Omental fat pad (tissue), 4 donors: Measurements from ENCODE around the gene DMXL2. TPM values are rescaled to one million over a fixed set of nuclear protein-coding genes. Genes with fewer than 3 reads are reported as not detected.
A peak's percentile ranks its signal among the peaks of the same experiment; 100 is the strongest.

Experiments used
- ATAC-seq: fragments of 150-250 bp; one replicate; pipeline ENCODE4 v1.9.1; 2016; ENCODE audit warnings: mild to moderate bottlenecking, moderate library complexity; ENCODE audit not compliant: low FRiP score
- DNase-seq: peaks from one replicate; pipeline ENCODE4 v3.0.0-alpha.2; 2019; ENCODE audit warnings: low spot score
- total RNA-seq, 4 donors: library from RNA; depleted of rRNA; stranded (reverse); fragments of >200 nt; gene quantifications; one replicate each; pipeline ENCODE4 v1.1.0, GENCODE V29; 2016
- TF ChIP-seq, protein P1 (sequence below), 3 donors: fragments of 450-650 bp; IDR thresholded peaks; one replicate each; pipeline ENCODE4 v1.5.1; 2016 to 2017; ENCODE audit warnings: antibody characterized with exemption in 3 of 3, mild to moderate bottlenecking in 3 of 3, moderate library complexity in 2 of 3

DMXL2 gene
- total RNA-seq, 4 donors from 2014 or later, result 47.5 to 77.2 (median 54.5) TPM

DNA sequence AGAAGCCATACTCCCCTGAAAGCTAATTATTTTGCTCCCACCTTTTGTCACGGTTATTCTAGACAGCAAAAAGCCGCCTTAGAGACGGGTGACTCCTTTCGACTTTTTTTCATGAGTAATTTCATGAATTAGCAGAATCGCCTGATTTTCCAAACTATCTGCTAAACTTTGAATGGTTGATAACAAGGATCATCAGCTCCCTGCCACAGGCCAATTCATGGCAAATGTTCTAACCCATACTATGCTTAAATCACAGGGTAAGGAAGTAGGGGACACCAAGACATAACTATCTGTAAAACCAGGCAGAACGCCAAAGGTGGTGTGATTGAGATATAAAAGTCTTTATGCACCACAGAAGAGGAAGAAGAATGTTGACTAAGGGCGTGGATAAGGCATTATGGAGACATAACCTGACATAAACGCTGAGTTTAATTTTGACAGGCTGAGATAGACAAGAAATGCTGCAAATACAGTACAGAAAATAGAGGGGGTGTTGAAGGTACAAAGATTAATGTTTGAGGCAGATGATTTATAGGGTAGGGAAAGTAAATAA, 891 bp upstream of the DMXL2 start:
- no peak for ATAC-seq
- TF ChIP-seq, protein P1, sequence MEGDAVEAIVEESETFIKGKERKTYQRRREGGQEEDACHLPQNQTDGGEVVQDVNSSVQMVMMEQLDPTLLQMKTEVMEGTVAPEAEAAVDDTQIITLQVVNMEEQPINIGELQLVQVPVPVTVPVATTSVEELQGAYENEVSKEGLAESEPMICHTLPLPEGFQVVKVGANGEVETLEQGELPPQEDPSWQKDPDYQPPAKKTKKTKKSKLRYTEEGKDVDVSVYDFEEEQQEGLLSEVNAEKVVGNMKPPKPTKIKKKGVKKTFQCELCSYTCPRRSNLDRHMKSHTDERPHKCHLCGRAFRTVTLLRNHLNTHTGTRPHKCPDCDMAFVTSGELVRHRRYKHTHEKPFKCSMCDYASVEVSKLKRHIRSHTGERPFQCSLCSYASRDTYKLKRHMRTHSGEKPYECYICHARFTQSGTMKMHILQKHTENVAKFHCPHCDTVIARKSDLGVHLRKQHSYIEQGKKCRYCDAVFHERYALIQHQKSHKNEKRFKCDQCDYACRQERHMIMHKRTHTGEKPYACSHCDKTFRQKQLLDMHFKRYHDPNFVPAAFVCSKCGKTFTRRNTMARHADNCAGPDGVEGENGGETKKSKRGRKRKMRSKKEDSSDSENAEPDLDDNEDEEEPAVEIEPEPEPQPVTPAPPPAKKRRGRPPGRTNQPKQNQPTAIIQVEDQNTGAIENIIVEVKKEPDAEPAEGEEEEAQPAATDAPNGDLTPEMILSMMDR (IDR thresholded peaks at IDR 0.05), result no peak
- DNase-seq, result no peak

- TF ChIP-seq, protein P1 (IDR thresholded peaks at IDR 0.05), result no peak
- ATAC-seq, result peak; percentile 67
- DNase-seq, result no peak
Measured at GRCh38 chr15:51621936-51622603, 501 bp downstream of the DMXL2 start.

- no peak for ATAC-seq
- DNase-seq, result no peak
- TF ChIP-seq, protein P1 (IDR thresholded peaks at IDR 0.05), result no peak
Measured at GRCh38 chr15:51621155-51621765, 1.3 kb downstream of the DMXL2 start.

GRCh38 chr15:51620641-51621040, 1.9 kb downstream of the DMXL2 start:
- ATAC-seq (no peak), DNase-seq (no peak)
- TF ChIP-seq, protein P1 (IDR thresholded peaks at IDR 0.05), result no peak

- DNase-seq (no peak), ATAC-seq (no peak)
- TF ChIP-seq, protein P1 (IDR thresholded peaks at IDR 0.05), result no peak
Measured at GRCh38 chr15:51620122-51620521, 2.4 kb downstream of the DMXL2 start.

DNA sequence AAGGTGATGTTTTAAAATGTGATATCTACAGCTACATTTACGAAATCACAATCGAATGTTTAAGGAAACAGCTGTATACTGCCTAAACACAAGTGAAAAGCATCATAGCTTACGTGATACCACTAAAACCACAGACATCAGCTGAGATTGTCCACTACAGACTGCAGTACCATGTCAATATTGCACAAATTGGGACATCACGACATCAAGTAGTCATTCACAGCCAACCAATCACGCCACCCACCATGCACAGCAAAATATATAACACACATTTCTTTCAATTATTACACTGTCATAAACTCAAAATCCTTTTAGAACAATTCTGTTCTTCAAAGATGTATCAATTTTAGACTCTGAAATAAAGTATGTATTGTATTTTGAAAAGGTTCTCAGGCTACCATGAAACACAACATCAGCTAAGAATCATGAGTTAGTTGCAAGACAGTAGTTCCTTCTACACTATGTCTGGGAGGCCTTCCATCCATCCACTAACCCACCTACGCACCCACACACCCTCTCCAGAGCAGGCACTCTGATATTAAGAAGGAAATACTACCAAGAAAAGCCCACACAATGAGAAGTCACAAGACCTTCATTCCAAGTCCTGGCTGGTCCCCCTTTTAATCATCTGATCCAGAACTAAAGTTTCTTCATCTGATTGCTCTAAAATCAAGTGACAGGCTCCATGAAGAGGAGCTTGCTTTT, 3.1 kb downstream of the DMXL2 start:
- TF ChIP-seq, protein P1 (IDR thresholded peaks at IDR 0.05), result no peak
- ATAC-seq (no peak), DNase-seq (no peak)
